H1 (cell line): ENCODE results near the gene FGD5. TPM values are rescaled to one million over a fixed set of nuclear protein-coding genes. Genes with fewer than 3 reads are reported as not detected.

ENCODE experiments used
- CTCF ChIA-PET: fragments of 300-600 bp; sonication (Branson Sonifier 250); formaldehyde crosslinking; loops from one replicate; lab custom pipeline; 2021; ENCODE audit not compliant: partially characterized antibody; lab: Charles Lee
- POLR2A ChIA-PET: fragments of 300-600 bp; sonication (Branson Sonifier 250); formaldehyde crosslinking; loops from one replicate; lab custom pipeline; 2021; ENCODE audit warnings: inconsistent platforms; ENCODE audit not compliant: partially characterized antibody; lab: Charles Lee
- DNase-seq, 2 experiments: peaks; one replicate each; pipeline versions ENCODE4 v3.0.0 to v3.0.0-alpha.2; 2010 to 2022; ENCODE audit warnings: low spot score in 2 of 2, low read depth in 1 of 2, mixed read lengths in 1 of 2
- FAIRE-seq: peaks from 2 replicates; lab custom pipeline; 2011; peaks lifted over from hg19 to GRCh38; lab: Jason Lieb, UNC
- H2AFZ ChIP-seq: 2 replicates; pipeline ENCODE4 v1.8.1; 2012; ENCODE audit warnings: low read length, inconsistent platforms
- H2AK5ac ChIP-seq: 2 replicates; pipeline ENCODE4 v1.6.1; 2013; ENCODE audit warnings: low read depth, low read length
- H2BK120ac ChIP-seq: replicated peaks from 2 replicates; pipeline ENCODE3; 2013; ENCODE audit warnings: low read depth, low read length, inconsistent platforms
- H2BK12ac ChIP-seq: 2 replicates; pipeline ENCODE4 v1.6.1; 2013; ENCODE audit warnings: low read depth, low read length
- H2BK15ac ChIP-seq: 2 replicates; pipeline ENCODE4 v1.6.1; 2013; ENCODE audit warnings: low read length
- H2BK20ac ChIP-seq: 2 replicates; pipeline ENCODE4 v1.6.1; 2013; ENCODE audit warnings: low read length
- H2BK5ac ChIP-seq: 2 replicates; pipeline ENCODE4 v1.6.1; 2013; ENCODE audit warnings: low read depth, low read length
- H3K14ac ChIP-seq: 2 replicates; pipeline ENCODE4 v1.6.1; 2013; ENCODE audit warnings: inconsistent platforms; ENCODE audit not compliant: insufficient read length
- H3K18ac ChIP-seq: 2 replicates; pipeline ENCODE4 v1.6.1; 2013; ENCODE audit warnings: low read length; ENCODE audit errors: extremely low read depth
- H3K23ac ChIP-seq: 2 replicates; pipeline ENCODE4 v1.6.1; 2013; ENCODE audit warnings: inconsistent platforms; ENCODE audit not compliant: insufficient read length
- H3K23me2 ChIP-seq: 2 replicates; pipeline ENCODE4 v1.6.1; 2013; ENCODE audit warnings: low read depth, low read length
- H3K27ac ChIP-seq: 2 replicates; pipeline ENCODE4 v1.6.1; 2011; ENCODE audit warnings: low read depth, low read length, inconsistent platforms
- H3K27me3 ChIP-seq, 4 experiments: replicated peaks in 1 of 4; 1 replicate in 1 of 4; 2 replicates in 3 of 4; pipeline versions ENCODE4 v1.6.1 to v1.8.1; 2011 to 2013; ENCODE audit warnings: low read length in 3 of 4, mild to moderate bottlenecking in 3 of 4, inconsistent platforms in 2 of 4, mixed read lengths in 2 of 4, moderate library complexity in 1 of 4; ENCODE audit not compliant: control insufficient read depth in 3 of 4, insufficient read depth in 3 of 4; ENCODE audit errors: extremely low read depth in 1 of 4
- H3K36me3 ChIP-seq, 4 experiments: 2 replicates each; pipeline versions ENCODE4 v1.6.1 to v1.8.1; 2011 to 2013; ENCODE audit warnings: mild to moderate bottlenecking in 4 of 4, low read length in 3 of 4, moderate library complexity in 2 of 4, control low read depth in 1 of 4, inconsistent platforms in 1 of 4; ENCODE audit not compliant: insufficient read depth in 4 of 4, control insufficient read depth in 2 of 4
- H3K4ac ChIP-seq: replicated peaks from 2 replicates; pipeline ENCODE3; 2013; ENCODE audit warnings: low read length, low read depth, mixed read lengths, inconsistent platforms; ENCODE audit not compliant: insufficient read length
- H3K4me1 ChIP-seq, 4 experiments: replicated peaks in 1 of 4; 1 replicate in 1 of 4; 2 replicates in 3 of 4; pipeline versions ENCODE4 v1.6.1 to v1.8.1; 2011 to 2013; ENCODE audit warnings: low read length in 3 of 4, inconsistent platforms in 2 of 4, mixed read lengths in 1 of 4; ENCODE audit not compliant: insufficient read depth in 4 of 4, control insufficient read depth in 3 of 4
- H3K4me2 ChIP-seq, 2 experiments: 2 replicates each; pipeline versions ENCODE4 v1.6.1 to v1.8.1; 2011 to 2013; ENCODE audit warnings: low read depth in 2 of 2, low read length in 2 of 2, control low read depth in 1 of 2, inconsistent platforms in 1 of 2, mild to moderate bottlenecking in 1 of 2; ENCODE audit not compliant: insufficient read depth in 1 of 2
- H3K4me3 ChIP-seq, 4 experiments: fragments of 200-600, 300-600 bp in 1 of 4; sonication (generic), shearing (Covaris generic), sonication (Bioruptor Twin) in 1 of 4; 2 replicates each; pipeline versions ENCODE4 v1.5.1 to v1.8.1; 2011 to 2016; ENCODE audit warnings: low read length in 4 of 4, low read depth in 3 of 4, control low read depth in 2 of 4, inconsistent platforms in 2 of 4, mild to moderate bottlenecking in 2 of 4, mixed read lengths in 1 of 4, moderate library complexity in 1 of 4; ENCODE audit not compliant: insufficient read depth in 2 of 4; ENCODE audit errors: extremely low read depth in 1 of 4
- H3K56ac ChIP-seq: replicated peaks from 2 replicates; pipeline ENCODE3; 2013; ENCODE audit warnings: low read depth, mild to moderate bottlenecking, mixed read lengths, low read length, inconsistent platforms; ENCODE audit not compliant: insufficient read length
- H3K79me1 ChIP-seq: 2 replicates; pipeline ENCODE4 v1.6.1; 2013; ENCODE audit warnings: low read depth, low read length, control low read depth
- H3K79me2 ChIP-seq, 2 experiments: 2 replicates each; pipeline versions ENCODE4 v1.6.1 to v1.8.1; 2012 to 2013; ENCODE audit warnings: low read length in 2 of 2, mild to moderate bottlenecking in 2 of 2, inconsistent platforms in 1 of 2; ENCODE audit not compliant: insufficient read depth in 2 of 2, control insufficient read depth in 1 of 2
- H3K9ac ChIP-seq, 4 experiments: replicated peaks in 1 of 4; 1 replicate in 1 of 4; 2 replicates in 3 of 4; pipeline versions ENCODE4 v1.6.1 to v1.8.1; 2011 to 2013; ENCODE audit warnings: low read depth in 3 of 4, low read length in 3 of 4, control low read depth in 2 of 4, mild to moderate bottlenecking in 2 of 4, moderate library complexity in 2 of 4, inconsistent platforms in 1 of 4; ENCODE audit errors: extremely low read depth in 1 of 4
- H3K9me3 ChIP-seq, 2 experiments: 2 replicates each; pipeline versions ENCODE4 v1.6.1 to v1.8.1; 2012 to 2013; ENCODE audit warnings: mild to moderate bottlenecking in 2 of 2, moderate library complexity in 2 of 2, control low read depth in 1 of 2, inconsistent platforms in 1 of 2, low read depth in 1 of 2, low read length in 1 of 2, mixed read lengths in 1 of 2; ENCODE audit not compliant: insufficient read depth in 2 of 2
- H4K20me1 ChIP-seq, 2 experiments: replicated peaks in 1 of 2; 2 replicates each; pipeline versions ENCODE3 to v1.8.1; 2011 to 2013; ENCODE audit warnings: inconsistent platforms in 2 of 2, low read length in 2 of 2, mild to moderate bottlenecking in 1 of 2; ENCODE audit not compliant: insufficient read depth in 2 of 2, control insufficient read depth in 1 of 2
- H4K5ac ChIP-seq: 2 replicates; pipeline ENCODE4 v1.6.1; 2013; ENCODE audit warnings: low read length, low read depth, mixed read lengths, inconsistent platforms; ENCODE audit not compliant: insufficient read length
- H4K8ac ChIP-seq: 2 replicates; pipeline ENCODE4 v1.8.0; 2013; ENCODE audit warnings: mild to moderate bottlenecking, moderate library complexity, low read length, inconsistent platforms; ENCODE audit not compliant: insufficient read depth; ENCODE audit errors: extremely low read depth
- H4K91ac ChIP-seq: replicated peaks from 2 replicates; pipeline ENCODE3; 2013; ENCODE audit warnings: low read length, mixed read lengths, inconsistent platforms; ENCODE audit not compliant: insufficient read length
- CBX5 ChIP-seq: fragments of 300-800, 300-1000 bp; sonication (generic); IDR thresholded peaks from 2 replicates; pipeline ENCODE4 v1.7.1; 2016; ENCODE audit warnings: antibody characterized with exemption, low read length, low read depth
- CTCF ChIP-seq, 3 experiments: IDR thresholded peaks; 1 replicate in 2 of 3; 2 replicates in 1 of 3; pipeline versions ENCODE4 v1.5.1 to v1.6.1; 2011; ENCODE audit warnings: low read length in 3 of 3, mild to moderate bottlenecking in 3 of 3, inconsistent platforms in 2 of 3, low read depth in 1 of 3, moderate library complexity in 1 of 3; ENCODE audit not compliant: insufficient read depth in 1 of 3; ENCODE audit errors: control extremely low read depth in 1 of 3
- EP300 ChIP-seq, 2 experiments: IDR thresholded peaks; 1 replicate in 1 of 2; 2 replicates in 1 of 2; pipeline ENCODE4 v1.6.1; 2011 to 2012; ENCODE audit warnings: low read depth in 2 of 2, low read length in 2 of 2, mild to moderate bottlenecking in 2 of 2, borderline replicate concordance in 1 of 2, inconsistent platforms in 1 of 2, moderate library complexity in 1 of 2
- POLR2AphosphoS5 ChIP-seq: IDR thresholded peaks from 2 replicates; pipeline ENCODE4 v1.6.1; 2011; ENCODE audit warnings: low read depth, low read length
- RNF2 ChIP-seq: fragments of 200-900, 300-1000 bp; sonication (generic); IDR thresholded peaks from 2 replicates; pipeline ENCODE4 v1.7.1; 2016; ENCODE audit warnings: borderline replicate concordance, low read depth, mild to moderate bottlenecking, antibody characterized with exemption, low read length; ENCODE audit not compliant: poor library complexity, severe bottlenecking; ENCODE audit errors: missing control alignments
- SAP30 ChIP-seq: fragments of 300-600 bp; sonication (generic); IDR thresholded peaks from 2 replicates; pipeline ENCODE4 v1.7.1; 2012; ENCODE audit warnings: low read length, moderate library complexity, mild to moderate bottlenecking, inconsistent platforms; ENCODE audit not compliant: insufficient read depth, insufficient replicate concordance
- TCF12 ChIP-seq: IDR thresholded peaks from 2 replicates; pipeline ENCODE4 v1.6.1; 2011; ENCODE audit warnings: low read depth, mild to moderate bottlenecking, low read length
- WGBS, 2 experiments: shearing (Covaris generic) in 1 of 2; methylation state at CpG; one replicate each; pipeline versions ENCODE4 v1.1.6 to v1.1.7; 2013 to 2015; ENCODE audit warnings: low lambda C conversion rate in 2 of 2, mixed read lengths in 2 of 2, inconsistent platforms in 1 of 2, low coverage in 1 of 2, missing lambda C conversion rate in 1 of 2; ENCODE audit not compliant: insufficient replicate concordance in 2 of 2, insufficient coverage in 1 of 2, insufficient read length in 1 of 2; ENCODE audit errors: extremely low coverage in 1 of 2, missing lambda C conversion rate in 1 of 2; 5-methylcytosine and 5-hydroxymethylcytosine counted together
- polyA plus RNA-seq, 7 experiments: library from polyadenylated mRNA; depleted of rRNA in 3 of 7; stranded (reverse) in 5 of 7; unstranded in 2 of 7; fragments of >200 nt in 5 of 7; fragments of 200-250 nt in 2 of 7; gene quantifications; 1 replicate in 5 of 7; 2 replicates in 1 of 7; 4 replicates in 1 of 7; pipeline versions ENCODE4 v1.2.1 to v1.2.3, GENCODE V29; 2011 to 2013; ENCODE audit warnings: missing spikeins in 2 of 7, mixed read lengths in 2 of 7
- total RNA-seq: library from RNA; stranded (reverse); fragmentation: NEBNext Ultra II Directional; extraction: Animal tissue kit (Norgen Biotek cat#: 25700); gene quantifications from 2 replicates; pipeline ENCODE4 v1.2.1, GENCODE V29; 2021

FGD5 gene
- total and polyA plus RNA-seq, 2 of the 8 experiments (the other 6 are each of a cell fraction or from before 2014, with no cell fraction given), result 4.7 to 14.3 TPM

GRCh38 chr3:14770591-14770990, 48.2 kb upstream of the FGD5 start:
- CTCF ChIA-PET, result interaction anchor here (0.6 to 2.7 kb wide), 3 partner anchors 11 to 150 kb away, joined by 3 to 13 read pairs (median 3); partner anchors contain the start of gene C3orf20
- DNase-seq, result no peak

More at GRCh38 chr3:14770591-14770990, 48.2 kb upstream of the FGD5 start:
- no peaks in the 10 kb centered on the region for H3K27me3 ChIP-seq
- no peaks in the 10 kb centered on the region for H3K79me1 ChIP-seq
- H2BK5ac ChIP-seq, result no peak overlapping the region
- H3K4me1 ChIP-seq, result peaks cover 3 to 18% (median 14%) of the 10 kb centered on the region in 4 experiments
- TF ChIP-seq CBX5 (no peak), EP300 (IDR thresholded peaks at IDR 0.05; ENCODE audit: borderline replicate concordance in 1 of 2, low read depth in 2 of 2, low read length in 2 of 2) (no peak), POLR2AphosphoS5 (no peak), TCF12 (no peak), CTCF (IDR thresholded peaks at IDR 0.05; ENCODE audit: control extremely low read depth in 1 of 3, insufficient read depth in 1 of 3, low read depth in 1 of 3, low read length in 3 of 3) (no peak), RNF2 (no peak), SAP30 (no peak)
- TF ChIP-seq, all 59 proteins: peak for 0
- no peaks in the 10 kb centered on the region for H4K20me1 ChIP-seq
- H2AK5ac ChIP-seq, result no peak overlapping the region
- no peak overlapping the region for H3K56ac ChIP-seq
- no peak overlapping the region for H2AFZ ChIP-seq
- H2BK15ac ChIP-seq, result no peak overlapping the region; the same call in 1 of the 2 replicates
- H3K4me2 ChIP-seq, result no peak overlapping the region
- no peak overlapping the region for H3K14ac ChIP-seq
- no peak overlapping the region for H2BK20ac ChIP-seq
- H3K79me2 ChIP-seq, result no peaks in the 10 kb centered on the region
- POLR2A ChIA-PET, result no interaction called here
- H4K8ac ChIP-seq, result no peak overlapping the region
- H3K23ac ChIP-seq, result no peak overlapping the region
- H4K5ac ChIP-seq, result no peak overlapping the region
- H3K4ac ChIP-seq, result no peak overlapping the region
- H3K4me3 ChIP-seq, result no peak overlapping the region
- H3K23me2 ChIP-seq, result no peaks in the 10 kb centered on the region
- H3K36me3 ChIP-seq, result no peaks in the 10 kb centered on the region
- no peak overlapping the region for H2BK12ac ChIP-seq
- 84% methylated on average over 7 of the region's 7 CpGs; no CpG with 5 or more reads in 1 of the 2 experiments for WGBS, 2 experiments
- no peak overlapping the region for H3K18ac ChIP-seq
- no peak overlapping the region for H2BK120ac ChIP-seq
- H4K91ac ChIP-seq, result no peak overlapping the region
- FAIRE-seq, result no peak
- H3K27ac ChIP-seq, result no peak overlapping the region
- no peaks in the 10 kb centered on the region for H3K9me3 ChIP-seq
- no peak overlapping the region for H3K9ac ChIP-seq
